GM21381 (cell line): ENCODE results near the gene LSM3.
A peak's percentile ranks its signal among the peaks of the same experiment; 100 is the strongest.

Experiments
- ATAC-seq: cut with Tn5 transposase; IDR thresholded peaks from one replicate; pipeline ENCODE4 v1.9.1; 2021; ENCODE audit warnings: mild to moderate bottlenecking, moderate library complexity; ENCODE audit not compliant: unreplicated experiment

Gene LSM3

DNA sequence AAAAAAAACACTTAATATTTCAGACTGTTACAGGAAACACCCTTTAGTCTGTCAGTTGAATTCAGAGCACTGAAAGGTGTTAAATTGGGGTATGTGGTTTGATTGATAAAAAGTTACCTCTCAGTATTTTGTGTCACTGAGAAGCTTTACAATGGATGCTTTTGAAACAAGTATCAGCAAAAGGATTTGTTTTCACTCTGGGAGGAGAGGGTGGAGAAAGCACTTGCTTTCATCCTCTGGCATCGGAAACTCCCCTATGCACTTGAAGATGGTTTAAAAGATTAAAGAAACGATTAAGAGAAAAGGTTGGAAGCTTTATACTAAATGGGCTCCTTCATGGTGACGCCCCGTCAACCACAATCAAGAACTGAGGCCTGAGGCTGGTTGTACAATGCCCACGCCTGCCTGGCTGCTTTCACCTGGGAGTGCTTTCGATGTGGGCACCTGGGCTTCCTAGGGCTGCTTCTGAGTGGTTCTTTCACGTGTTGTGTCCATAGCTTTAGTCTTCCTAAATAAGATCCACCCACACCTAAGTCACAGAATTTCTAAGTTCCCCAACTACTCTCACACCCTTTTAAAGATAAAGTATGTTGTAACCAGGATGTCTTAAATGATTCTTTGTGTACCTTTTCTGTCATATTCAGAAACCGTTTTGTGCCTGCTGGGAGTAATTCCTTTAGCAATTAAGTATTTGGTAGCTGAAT, 35.9 kb upstream of the LSM3 start:
- ATAC-seq, result no peak

DNA sequence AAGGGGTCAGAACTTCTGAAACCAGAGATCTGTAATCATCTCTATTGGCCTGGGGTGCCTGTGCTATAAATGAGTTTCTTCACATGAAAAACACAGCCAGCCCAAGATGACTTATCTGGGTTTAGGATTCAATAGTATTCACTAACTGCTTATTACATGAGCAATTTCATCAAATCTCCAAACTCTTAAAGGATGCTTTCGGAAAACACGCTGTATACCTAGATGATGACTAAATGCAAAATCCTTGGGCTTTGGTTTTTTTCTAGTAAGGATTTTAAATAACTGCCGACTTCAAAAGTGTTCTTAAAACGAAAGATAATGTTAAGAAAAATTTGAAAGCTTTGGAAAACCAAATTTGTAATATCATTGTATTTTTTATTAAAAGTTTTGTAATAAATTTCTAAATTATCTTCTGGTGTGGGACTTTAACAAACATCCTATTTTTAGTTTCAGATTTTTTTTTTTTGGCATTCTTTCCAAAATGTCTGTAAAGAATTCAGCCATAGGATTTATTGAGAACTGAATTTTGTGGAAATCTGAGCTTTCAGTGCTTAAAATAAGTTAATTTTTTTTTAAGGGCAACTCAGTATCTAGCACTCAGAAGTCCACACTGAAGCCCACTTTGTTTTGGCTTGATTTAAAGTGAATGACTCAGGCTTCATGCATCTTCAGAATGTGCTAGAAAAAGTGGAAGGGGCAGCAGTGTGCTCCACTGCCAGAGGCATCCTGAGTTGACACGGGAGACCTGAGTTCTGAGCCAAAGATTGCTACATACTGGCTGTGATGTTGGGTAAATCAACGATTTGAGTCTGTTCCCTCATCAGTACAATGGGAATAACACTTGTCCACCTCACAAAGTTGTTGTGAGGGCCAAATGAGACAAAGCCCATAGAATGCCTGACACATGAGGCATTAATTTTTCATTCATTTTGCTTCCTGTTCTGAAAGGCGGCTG, 35.1 kb upstream of the LSM3 start:
- ATAC-seq, result no peak

DNA sequence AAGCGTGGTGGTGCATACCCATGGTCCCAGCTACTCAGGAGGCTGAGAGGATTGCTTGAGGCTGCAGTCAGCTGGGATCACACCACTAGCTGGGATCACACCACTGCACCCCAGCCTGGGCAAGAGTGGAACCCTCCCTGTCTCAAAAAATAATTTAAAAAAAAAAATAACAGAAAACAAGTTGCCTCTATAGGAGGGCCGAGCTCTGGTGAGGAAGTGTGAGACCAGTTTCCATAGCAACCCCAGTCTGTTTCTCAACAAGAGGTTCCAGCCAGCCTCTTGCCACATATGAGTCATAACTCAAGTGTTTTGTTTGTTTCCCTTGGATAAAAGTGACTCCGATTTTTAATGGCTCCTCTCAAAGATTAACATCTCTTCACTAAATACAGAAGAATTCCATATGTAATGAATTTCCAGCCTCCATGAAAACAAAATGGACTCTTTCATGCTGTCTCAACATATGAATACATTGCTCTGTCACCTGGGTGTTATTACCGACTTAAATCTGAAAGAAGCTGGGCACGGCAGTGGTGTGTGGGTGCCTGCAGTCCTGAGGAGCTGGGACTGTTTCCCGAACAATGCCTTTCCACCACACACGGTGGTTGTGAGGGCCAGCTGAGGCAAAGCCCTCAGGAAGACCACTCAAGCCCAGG, 34.1 kb upstream of the LSM3 start:
- peak; percentile 91 for ATAC-seq

DNA sequence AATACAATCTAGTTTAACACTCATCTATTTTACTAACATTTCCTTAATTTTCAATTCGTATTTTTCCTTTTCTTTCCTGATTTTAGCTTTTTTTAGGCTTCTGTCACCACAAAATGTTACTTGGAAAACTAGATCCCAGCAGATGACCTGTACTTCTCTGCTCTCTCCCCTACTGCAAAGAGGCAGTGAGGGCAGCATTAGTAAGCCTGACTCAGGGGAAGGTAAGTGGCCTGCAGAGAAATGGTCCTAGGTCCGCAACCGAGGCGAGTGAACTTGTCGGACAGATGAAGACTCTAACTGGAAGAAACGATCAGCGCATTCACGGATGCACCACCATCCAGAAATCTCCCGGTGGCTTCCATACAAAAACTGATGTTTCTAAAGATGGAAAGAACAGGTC, 33.4 kb upstream of the LSM3 start:
- no peak for ATAC-seq

DNA sequence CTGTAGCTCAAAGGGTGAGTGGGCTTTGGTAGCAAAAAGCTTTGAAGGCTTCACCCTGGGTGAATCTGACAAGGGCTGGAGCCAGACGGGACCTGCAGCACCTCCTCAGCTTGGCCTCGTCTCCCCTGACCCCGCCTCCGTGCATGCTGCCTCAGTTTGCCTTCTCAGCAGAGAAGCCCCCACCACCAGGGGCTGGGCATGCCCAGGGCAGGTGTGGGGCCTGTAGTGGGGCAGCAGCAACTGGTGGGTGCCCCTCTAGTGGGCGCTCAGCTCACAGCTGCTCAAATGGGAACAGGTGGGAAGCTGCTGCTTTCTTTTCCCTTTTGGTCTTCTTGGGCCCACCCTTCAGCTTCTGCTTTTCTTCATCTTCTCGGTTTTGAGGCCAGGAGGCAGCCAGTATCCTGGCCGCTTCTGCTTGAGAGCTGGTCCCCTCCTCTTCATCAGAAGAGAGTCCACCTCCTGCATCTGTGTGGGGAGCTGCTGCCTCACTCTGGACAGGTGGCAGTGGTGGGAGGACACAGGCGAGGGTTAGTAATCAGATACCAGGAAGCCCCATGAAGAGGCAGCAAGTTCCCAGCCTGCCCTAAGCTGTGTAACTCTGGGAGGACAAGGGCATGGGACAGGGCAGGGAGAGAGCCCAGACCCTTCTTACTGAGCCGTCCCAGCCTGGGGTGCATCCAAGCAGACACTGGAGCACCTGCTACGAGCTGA, 32.8 kb upstream of the LSM3 start:
- ATAC-seq, result no peak

DNA sequence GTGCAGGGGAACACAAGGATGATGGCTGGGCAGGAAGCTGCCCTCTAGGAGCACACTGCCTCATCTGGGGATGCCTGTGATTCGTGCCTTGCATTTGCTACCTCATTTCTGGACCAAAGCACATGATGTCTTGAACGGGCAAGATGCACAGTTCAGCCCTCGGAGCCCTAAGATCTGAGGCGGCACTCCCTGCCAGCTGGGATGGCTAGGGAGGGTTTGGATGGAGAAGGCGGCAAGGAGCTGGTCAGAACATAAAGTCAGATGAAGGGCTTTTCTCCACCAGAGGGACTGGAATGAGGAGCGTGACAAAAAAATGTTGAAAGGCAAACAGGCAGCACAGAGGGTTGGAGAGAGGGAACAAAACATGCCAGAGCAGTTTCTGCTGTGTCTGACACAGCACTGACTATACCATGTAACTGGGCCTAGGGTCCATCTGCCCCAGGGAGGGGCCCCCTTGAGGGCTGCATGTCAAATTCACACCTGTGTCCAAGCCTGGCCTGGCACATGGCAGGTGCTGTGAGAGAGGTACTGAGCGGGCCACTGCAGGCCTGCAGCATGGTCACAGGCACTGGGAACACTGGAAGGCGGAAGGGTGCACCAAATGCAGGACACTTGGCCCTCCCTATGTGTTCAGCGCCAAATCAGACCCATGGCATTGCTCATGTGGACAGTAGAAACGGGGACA, 32.1 kb upstream of the LSM3 start:
- no peak for ATAC-seq

DNA sequence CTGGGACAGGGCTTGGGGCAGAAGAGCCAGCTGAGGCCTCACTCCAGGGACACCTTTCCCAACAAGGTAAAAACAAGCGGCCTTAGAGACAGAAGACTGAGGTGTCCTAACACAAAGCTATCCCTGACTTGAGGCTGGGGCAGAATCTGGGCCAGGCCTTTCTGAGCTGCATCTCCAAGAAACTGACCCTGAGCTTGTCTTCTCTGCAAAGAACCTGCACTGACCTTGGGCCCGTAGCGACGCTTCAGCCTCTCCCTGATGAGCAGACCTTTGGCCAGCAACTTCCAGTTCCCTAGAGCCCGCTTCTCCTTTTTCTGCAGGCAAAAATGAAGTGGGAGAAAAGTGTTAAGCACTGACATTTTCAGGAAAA, 31.6 kb upstream of the LSM3 start:
- no peak for ATAC-seq

DNA sequence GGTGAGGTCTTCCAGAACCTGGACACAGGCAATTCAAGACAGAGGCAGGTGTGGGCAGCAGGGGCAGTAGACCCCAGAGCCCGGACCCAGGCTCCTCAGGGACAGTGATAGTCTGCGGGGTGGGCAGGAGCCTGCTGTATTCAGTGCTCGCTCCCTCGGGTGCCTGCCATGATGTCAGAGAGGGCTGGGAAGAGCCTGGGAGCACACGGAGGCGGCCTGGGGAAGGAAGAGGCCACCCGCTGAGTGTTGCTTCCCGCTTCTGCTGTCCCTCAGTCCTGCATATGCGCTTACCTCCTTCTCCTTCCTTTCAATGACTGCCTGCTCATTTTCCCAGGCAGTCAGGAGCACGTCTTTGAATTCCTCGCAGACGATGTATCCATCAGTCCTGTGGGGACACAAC, 31.0 kb upstream of the LSM3 start:
- no peak for ATAC-seq

DNA sequence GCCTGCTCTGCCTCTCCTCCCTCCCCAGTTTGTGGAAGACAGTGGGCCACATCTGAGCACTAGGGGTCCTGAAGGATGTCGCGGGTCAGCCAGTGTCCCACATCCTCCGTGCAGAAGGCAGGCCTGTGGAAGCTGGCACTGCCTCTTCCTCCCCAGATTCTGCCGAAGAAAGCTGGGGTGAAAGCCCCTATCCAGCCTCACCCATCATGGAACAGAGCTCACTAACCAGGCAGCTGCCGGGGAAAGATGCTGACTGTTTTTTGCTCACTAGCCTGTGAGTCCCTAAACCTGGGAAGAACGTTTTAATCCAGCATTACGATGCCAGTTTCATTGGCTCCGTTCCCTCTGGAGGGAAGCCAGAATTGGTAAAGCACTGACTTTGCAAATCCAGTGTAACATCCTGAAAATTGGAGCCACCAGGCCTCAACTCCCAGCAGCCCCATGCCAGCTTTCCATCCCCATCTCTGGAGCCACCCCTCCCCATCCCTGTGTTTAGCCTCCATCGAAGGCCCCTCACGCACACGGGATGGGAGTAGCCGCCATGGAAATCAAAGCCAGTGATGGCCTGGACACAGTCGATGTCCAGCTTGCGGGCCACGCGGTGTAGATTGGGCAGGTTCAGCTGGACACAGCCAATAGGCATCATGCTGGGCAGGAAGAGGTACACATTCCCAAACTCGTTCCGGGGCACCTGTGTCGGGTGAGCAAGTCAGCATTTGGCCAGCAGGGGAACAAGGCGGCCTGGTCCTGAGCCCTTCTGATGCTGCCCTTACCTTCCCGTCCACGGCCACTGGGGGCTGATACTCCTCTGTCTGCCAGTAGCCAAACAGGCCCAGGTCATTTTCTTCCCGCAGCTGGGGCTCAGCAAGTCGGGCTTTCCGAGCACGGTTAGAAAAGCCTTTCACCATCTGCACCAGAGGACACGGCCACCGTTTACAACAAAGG, 30.3 kb upstream of the LSM3 start:
- no peak for ATAC-seq

DNA sequence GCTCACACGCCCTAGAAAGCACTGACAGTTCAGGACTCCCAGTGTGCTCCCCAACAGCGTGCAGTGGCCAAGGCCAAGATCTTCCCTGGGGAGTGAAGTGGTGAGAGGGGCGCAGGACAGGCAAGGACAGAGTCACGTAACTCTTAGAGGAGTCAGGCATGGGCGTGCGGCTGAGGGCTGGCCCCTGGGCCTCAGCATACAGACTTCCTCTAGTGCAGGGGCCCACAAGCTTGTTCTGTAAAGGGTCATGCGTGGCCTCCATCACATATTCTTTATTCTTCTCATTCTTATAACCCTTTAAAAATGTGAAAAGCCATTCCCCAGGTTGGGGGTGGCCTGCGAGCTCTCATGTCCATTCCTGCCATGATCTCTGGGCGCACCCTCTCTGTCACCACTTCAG, 28.5 kb upstream of the LSM3 start:
- ATAC-seq, result no peak

DNA sequence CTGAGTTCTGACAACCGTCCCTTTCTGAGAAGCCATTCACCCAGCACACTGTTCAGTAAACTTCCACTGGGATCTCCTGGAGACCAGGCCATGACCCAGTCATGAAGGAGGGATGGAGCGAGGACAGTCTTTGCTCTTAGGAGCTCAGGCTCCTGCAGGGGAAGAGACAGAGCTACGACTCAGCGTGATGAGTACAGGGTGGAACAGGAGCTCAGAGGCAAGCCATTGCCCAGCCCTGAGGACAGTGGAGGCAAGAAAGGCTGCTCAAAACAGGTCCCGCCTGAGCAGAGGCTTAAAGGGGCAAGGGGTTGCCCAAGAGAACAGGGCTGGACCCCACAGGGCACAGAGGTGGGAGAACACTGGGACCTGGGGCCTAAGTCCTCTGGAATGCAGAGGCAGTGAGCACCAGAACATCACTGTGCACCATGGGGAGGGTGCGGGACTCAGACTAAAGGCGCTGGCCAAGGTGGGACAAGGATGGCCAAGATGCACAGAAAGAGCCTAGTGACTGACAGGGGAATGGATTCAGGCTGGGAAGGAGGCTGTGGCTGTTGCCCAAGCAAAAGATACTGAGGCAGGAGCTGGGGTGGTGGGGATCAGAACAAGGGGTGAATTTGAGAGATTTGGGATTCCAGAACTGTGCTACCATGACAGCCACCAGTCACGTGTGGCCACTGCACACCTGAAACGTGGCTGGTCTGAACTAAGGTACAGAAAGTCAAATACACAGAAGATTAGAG, 28.0 kb upstream of the LSM3 start:
- no peak for ATAC-seq

DNA sequence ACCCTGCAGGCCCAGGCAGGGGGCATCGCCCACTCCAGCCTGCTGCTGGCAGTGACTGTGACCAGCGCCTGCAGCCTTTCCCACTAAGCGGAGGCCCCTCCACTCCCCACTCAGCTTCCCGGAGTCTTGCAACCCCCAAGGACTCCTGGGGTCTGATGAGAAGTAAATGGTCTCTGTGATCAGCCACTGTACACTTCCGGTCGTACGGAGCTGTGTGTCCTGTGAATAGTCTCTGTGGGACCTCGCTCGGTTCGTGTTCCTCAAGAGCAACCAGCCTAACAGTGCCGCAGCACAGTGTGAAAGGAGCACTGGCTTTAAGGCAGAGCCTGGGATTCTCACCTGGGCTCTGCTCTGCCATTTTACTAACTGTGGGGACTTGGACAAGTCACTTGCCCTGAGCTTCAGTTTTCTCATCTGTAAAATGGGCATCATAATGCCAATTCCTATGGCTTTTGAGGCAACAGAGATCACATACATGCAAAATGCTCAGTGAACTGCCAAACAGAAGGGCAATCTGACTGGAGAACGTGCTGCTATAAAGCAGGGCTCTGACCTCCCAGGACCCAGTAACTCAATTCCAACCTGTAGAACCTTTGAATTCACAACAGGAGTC, 27.0 kb upstream of the LSM3 start:
- ATAC-seq, result no peak

DNA sequence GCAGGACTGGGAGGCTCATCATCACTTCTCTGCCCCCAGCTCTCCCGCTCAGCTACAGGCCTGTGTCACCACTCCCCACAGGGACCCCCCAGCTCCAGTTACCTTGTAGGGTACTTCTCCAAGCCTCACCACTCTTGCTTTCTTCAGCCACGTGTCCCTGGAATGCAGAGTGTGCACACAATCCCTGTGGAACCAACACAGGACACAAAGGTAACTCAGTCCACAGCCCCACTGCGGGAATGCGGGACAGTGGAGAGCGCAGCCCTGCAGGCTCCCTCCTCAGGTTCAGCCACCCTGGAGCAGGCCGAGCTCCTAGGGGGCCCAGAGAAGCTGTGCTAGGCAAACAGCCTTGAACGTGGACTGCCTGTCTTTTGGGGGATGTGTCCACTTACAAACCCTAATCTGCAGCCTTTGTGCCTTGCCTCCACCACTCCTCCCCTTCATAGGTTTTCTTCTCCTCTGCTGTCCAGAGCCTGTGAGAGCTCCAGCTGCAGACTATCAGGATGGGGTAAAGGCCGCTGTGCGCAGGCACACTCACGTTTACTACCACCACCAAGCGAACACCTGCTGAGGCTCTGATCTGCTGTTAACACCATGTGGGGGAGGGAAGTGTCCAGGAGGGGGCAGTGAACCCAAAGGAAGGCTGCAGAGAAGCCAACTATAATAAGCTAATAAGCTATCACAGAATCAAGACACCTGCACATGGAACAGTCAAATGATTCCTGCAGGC, 26.2 kb upstream of the LSM3 start:
- no peak for ATAC-seq

DNA sequence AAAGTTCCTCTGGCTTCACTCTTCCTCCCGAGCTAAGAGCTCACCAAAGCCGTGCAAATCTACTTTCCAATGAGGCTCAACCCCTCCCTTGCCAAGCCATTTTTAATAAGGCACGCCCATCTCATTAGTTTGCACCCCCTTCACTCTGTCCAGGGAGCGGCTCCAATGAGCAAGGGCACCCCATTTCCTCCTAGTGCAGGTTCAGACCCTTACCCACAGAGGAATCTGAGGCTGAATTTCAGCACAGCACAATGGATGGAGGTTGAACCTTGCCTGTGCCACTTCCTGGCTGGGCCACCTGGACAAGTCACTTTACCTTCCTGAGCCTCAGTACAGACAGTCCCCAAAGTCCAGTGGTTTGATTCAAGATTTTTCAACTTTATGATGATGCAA, 25.7 kb upstream of the LSM3 start:
- ATAC-seq, result no peak

DNA sequence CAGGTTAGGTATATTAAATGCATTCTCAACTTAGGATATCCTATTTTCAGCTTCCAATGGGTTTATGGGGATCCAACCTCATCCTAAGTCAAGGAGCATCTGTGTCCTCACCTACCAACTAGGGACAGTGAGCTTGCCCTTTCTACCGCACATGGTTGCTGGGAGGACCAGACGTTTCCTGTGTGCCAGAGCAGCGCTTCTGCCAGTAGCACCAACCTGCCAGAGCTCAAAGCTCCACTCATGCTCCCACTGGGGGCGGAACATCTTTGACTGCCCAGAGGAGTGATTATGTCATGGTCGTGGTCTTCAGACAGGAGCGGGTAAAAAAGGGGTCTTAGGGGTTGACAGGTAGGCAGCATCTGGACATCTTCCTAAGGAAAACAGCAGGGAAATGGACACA, 25.0 kb upstream of the LSM3 start:
- ATAC-seq, result no peak

DNA sequence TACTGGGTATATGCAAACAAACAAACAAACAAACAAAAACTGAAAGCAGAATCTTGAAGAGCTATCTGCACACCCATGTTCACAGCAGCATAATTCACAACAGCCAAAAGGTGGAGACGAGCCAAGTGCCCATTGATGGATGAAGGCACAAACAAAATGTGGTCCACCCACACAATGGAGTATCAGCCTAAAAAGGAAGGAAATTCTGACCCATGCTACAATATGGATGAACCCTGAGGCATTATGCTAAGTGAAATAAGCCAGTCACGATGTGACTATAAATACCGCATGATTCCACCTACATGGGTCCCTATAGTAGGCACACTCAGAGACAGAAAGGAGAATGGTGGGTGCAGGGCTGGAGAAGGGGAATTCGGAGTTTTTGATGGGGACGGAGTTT, 24.3 kb upstream of the LSM3 start:
- no peak for ATAC-seq

DNA sequence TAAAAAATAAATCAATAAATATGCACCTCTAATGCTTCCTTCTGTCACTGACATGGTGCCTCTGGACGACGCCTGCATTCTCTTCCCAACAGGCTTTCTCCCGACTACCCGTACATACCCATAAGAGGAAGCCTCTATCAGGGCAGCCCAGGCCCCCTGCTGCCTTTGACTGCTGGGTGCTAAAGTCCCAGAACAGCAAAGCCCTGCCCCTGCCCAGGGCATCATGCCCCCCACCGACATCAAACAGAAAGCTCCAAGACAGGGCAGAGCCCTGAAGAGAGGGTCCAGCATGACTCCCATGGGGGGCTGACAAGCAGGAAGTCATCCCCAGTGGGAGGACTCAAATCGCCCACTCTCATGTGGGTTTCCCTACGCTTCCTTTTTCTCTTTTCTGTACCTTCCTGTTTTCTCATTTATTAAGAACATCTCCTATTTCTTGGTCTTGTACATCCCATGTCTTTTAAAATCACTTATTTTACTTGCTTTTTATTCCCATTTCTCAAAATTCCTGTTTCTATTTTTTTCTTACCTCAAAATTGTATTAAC, 23.6 kb upstream of the LSM3 start:
- ATAC-seq, result no peak

DNA sequence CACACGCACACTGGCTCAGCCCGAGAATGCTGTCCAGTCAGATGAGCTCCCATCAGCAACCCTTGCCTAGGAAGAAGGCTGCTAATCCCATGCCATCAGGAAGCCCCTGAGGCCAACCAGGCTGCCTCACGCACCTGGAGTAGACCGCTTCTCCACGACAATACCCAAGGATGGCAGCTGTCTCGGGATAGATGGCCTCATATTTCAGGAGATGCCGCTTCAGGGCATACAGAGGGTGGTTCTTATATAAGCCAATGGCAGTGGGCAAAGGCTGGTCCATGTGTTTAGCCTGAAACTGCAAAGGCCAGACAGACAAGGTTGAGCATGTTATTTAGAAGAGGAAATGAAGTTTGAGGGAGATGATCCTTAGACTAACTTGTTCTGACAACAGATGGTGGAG, 22.4 kb upstream of the LSM3 start:
- ATAC-seq, result no peak
